Stomach (tissue), 9 donors: ENCODE data around the gene VTI1A. TPM values are rescaled to one million over a fixed set of nuclear protein-coding genes. Genes with fewer than 3 reads are reported as not detected.

Experiments used
- DNase-seq, 2 donors: peaks; one replicate each; pipeline versions ENCODE4 v3.0.0 to v3.0.0-alpha.2; 2013 to 2019
- H3K27ac ChIP-seq, 5 donors: fragments of 200-600 bp in 4 of 5; sonication (generic) in 4 of 5; one replicate each; pipeline ENCODE4 v1.5.1; 2013 to 2019; ENCODE audit warnings: mild to moderate bottlenecking in 1 of 5, moderate library complexity in 1 of 5
- H3K27me3 ChIP-seq, 3 donors: fragments of 200-600 bp; sonication (generic); one replicate each; pipeline ENCODE4 v1.5.1; 2017 to 2019; ENCODE audit warnings: mixed run types in 1 of 3
- H3K36me3 ChIP-seq, 4 donors: fragments of 200-600 bp; sonication (generic); 1 replicate in 3 of 4; 2 replicates in 1 of 4; pipeline ENCODE4 v1.5.1; 2016 to 2019
- H3K4me1 ChIP-seq, 4 donors: fragments of 200-600 bp; sonication (generic); one replicate each; pipeline ENCODE4 v1.5.1; 2016 to 2019
- H3K4me3 ChIP-seq, 4 donors: fragments of 200-600 bp; sonication (generic) in 3 of 4; one replicate each; pipeline ENCODE4 v1.5.1; 2016 to 2019; ENCODE audit warnings: mild to moderate bottlenecking in 1 of 4
- H3K9me3 ChIP-seq, 4 donors: fragments of 200-600 bp; sonication (generic); one replicate each; pipeline ENCODE4 v1.5.1; 2016 to 2019
- EP300 ChIP-seq: sonication (generic); formaldehyde crosslinking; IDR thresholded peaks from one replicate; pipeline ENCODE4 v1.6.1; 2017; ENCODE audit warnings: antibody characterized with exemption
- POLR2A ChIP-seq, 4 donors: fragments of 450-650 bp; IDR thresholded peaks; one replicate each; pipeline ENCODE4 v1.6.1; 2016; ENCODE audit warnings: antibody characterized with exemption in 4 of 4, control low read depth in 2 of 4, mild to moderate bottlenecking in 1 of 4, moderate library complexity in 1 of 4
- POLR2AphosphoS5 ChIP-seq, 3 donors: sonication (generic); formaldehyde crosslinking; IDR thresholded peaks; one replicate each; pipeline ENCODE4 v1.6.1; 2016; ENCODE audit warnings: antibody characterized with exemption in 3 of 3
- WGBS, 5 donors: extraction: QIAGEN DNeasy Blood & Tissue Kit in 3 of 5; methylation state at CpG; one replicate each; pipeline versions ENCODE4 v1.1.5 to v1.1.7; 2013 to 2018; 5-methylcytosine and 5-hydroxymethylcytosine counted together
- intact Hi-C: fragments of 100-400 bp; cut with DNase I; formaldehyde crosslinking; loops from one replicate; pipeline ENCODE4 v1.15.1; 2023; ENCODE audit warnings: low total_unique reads
- polyA plus RNA-seq, 3 donors: library from polyadenylated mRNA; stranded (reverse); fragments of 200-250 nt; gene quantifications; one replicate each; pipeline ENCODE4 v1.2.3, GENCODE V29; 2013
- total RNA-seq, 5 donors: library from RNA; depleted of rRNA; stranded (reverse); fragments of >200 nt; gene quantifications; one replicate each; pipeline versions ENCODE4 v1.1.0 to v1.2.3, GENCODE V29; 2014 to 2016
- TF ChIP-seq, protein P1 (sequence below), 7 experiments: fragments of 450-650 bp in 4 of 7; fragments of 200-600 bp in 3 of 7; sonication (generic) in 3 of 7; IDR thresholded peaks; one replicate each; pipeline ENCODE4 v1.5.1; 2016 to 2019; ENCODE audit warnings: antibody characterized with exemption in 7 of 7, control low read depth in 2 of 7, mild to moderate bottlenecking in 1 of 7
- donor health status: healthy with polysubstance abuse.
- donor health status: Bipolar disorder and iron deficiency.
- donor health status: healthy.

VTI1A gene
- total and polyA plus RNA-seq, 8 donors: 6.5 to 222 (median 57.4) TPM

DNA sequence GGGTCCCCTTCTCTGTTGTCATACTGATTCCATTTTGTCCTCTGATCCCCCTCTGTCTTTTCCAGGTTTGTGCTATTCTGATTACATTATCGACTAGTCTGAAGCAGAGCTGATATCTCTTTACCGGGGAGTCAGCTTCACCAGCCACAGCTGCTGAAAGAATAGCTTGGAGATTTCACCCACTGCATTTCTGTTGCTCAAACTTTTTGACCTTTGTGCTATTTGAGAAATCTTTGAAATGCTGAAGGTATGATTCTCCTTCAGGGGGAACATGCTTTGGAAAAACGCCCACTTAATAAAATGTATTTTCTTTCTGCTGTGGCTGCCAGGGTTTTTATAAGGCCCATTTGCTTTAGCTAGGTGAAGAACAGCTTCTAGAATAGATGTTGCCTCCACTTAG is 305.3 kb downstream of the VTI1A start:
- H3K4me3 ChIP-seq: no peak overlapping the region
- no peak overlapping the region for H3K27ac ChIP-seq
- H3K9me3 ChIP-seq: no peaks in the 10 kb centered on the region
- intact Hi-C loops: no loop called here
- 69 to 80% (median 79%) methylated on average over 3 of the region's 3 CpGs for WGBS, 5 donors
- no peak for DNase-seq
- peaks cover 0 to 5% (median 0%) of the 10 kb centered on the region in 4 donors for H3K4me1 ChIP-seq
- H3K36me3 ChIP-seq: no peaks in the 10 kb centered on the region
- TF ChIP-seq, protein P1, sequence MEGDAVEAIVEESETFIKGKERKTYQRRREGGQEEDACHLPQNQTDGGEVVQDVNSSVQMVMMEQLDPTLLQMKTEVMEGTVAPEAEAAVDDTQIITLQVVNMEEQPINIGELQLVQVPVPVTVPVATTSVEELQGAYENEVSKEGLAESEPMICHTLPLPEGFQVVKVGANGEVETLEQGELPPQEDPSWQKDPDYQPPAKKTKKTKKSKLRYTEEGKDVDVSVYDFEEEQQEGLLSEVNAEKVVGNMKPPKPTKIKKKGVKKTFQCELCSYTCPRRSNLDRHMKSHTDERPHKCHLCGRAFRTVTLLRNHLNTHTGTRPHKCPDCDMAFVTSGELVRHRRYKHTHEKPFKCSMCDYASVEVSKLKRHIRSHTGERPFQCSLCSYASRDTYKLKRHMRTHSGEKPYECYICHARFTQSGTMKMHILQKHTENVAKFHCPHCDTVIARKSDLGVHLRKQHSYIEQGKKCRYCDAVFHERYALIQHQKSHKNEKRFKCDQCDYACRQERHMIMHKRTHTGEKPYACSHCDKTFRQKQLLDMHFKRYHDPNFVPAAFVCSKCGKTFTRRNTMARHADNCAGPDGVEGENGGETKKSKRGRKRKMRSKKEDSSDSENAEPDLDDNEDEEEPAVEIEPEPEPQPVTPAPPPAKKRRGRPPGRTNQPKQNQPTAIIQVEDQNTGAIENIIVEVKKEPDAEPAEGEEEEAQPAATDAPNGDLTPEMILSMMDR (IDR thresholded peaks at IDR 0.05): no peak
- no peaks in the 10 kb centered on the region for H3K27me3 ChIP-seq

DNA sequence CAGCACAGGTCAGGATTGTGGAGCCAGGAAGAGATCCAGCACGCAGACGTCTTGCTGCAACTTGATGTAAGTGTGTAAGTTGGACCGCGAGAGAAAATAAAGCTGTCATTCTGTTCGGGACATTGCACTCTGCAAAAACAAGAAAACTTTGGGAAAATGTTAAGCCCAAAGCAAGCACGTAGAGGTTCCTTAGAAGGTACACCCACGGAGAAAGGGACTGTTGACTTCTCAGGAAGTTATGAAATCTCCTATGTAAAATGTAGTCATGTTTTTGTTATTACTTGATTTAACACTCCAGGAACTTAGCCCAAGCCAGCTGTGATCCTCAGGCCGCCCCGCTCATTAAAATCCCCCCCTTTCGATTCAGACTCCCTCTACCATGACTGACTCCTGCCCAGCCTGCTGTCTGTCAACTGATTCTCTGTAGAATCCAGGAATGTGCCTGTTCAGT is 307.0 kb downstream of the VTI1A start:
- H3K4me1 ChIP-seq: peaks cover 0 to 5% (median 0%) of the 10 kb centered on the region in 4 donors
- no peak overlapping the region for H3K4me3 ChIP-seq
- intact Hi-C loops: no loop called here
- no peaks in the 10 kb centered on the region for H3K9me3 ChIP-seq
- DNase-seq: no peak
- TF ChIP-seq, protein P1 (IDR thresholded peaks at IDR 0.05): no peak
- TF ChIP-seq POLR2AphosphoS5 (IDR thresholded peaks at IDR 0.05) (no peak), POLR2A (IDR thresholded peaks at IDR 0.05) (no peak), EP300 (no peak)
- WGBS, 5 donors: 70 to 79% (median 78%) methylated on average over 10 of the region's 10 CpGs
- no peak overlapping the region for H3K27ac ChIP-seq
- H3K27me3 ChIP-seq: no peaks in the 10 kb centered on the region
- no peaks in the 10 kb centered on the region for H3K36me3 ChIP-seq

DNA sequence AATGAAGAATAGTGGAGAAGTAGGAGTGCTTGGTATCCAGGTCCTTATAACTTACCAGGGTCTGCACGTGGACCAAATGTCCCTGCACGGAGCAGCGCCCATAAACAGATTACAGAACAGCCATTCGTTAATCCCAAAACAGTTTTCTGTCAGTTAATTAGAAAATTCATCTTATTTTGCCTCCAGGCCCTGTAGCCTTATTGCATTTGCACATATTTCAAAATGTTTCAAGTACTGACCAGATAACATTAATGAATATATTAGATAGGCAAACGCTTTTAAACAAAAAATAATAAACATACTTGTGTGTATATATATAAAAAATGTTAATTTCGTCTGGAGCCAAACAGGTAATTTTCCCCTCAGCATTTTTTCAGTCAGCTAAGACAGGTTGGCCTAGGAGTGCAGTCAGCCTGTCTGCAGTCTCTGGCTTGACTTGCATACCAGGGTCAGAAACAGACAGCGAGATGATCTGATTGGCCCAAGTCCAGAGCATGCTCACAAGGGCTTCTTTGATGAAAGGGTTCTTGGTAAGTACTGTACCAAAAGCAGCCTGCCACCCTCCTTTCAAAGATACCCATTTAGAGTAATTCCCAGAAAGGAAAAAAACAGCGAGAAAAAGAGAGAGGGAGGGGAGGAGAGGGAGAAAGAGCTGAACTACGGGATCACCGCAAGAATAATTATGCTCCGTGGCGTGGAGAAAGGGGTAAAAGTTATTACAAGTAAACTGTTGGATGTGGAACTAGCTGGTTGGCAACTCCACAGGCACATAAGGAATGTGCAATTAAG is 308.6 kb downstream of the VTI1A start:
- WGBS, 5 donors: 63 to 74% (median 67%) methylated on average over 12 of the region's 12 CpGs
- peaks cover 0 to 5% (median 0%) of the 10 kb centered on the region in 4 donors for H3K4me1 ChIP-seq
- no peaks in the 10 kb centered on the region for H3K9me3 ChIP-seq
- peak in 1 of 2 donors; percentile 60 for DNase-seq
- intact Hi-C loops: no loop called here
- TF ChIP-seq, protein P1 (IDR thresholded peaks at IDR 0.05): no peak
- no peak overlapping the region for H3K27ac ChIP-seq
- H3K27me3 ChIP-seq: no peaks in the 10 kb centered on the region
- H3K4me3 ChIP-seq: peak overlapping the region in 1 of 4 donors; percentile 4
- no peaks in the 10 kb centered on the region for H3K36me3 ChIP-seq

DNA sequence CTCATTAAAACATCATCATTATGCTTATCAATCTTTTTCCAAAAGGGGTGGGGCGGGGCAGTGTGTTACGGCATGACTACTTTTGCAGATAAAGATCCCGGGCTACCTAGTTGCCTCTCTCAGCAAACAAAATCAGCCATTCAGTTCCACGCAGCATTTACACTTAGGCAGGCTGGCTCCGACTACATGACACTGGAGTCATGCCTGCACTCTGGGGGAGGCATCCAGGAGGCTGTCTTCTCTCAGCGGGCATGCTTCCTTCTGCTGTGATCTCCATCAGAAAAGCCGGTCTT is 309.2 kb downstream of the VTI1A start:
- H3K4me1 ChIP-seq: peaks cover 0 to 5% (median 0%) of the 10 kb centered on the region in 4 donors
- H3K27ac ChIP-seq: no peak overlapping the region
- no peaks in the 10 kb centered on the region for H3K27me3 ChIP-seq
- H3K9me3 ChIP-seq: no peaks in the 10 kb centered on the region
- peak overlapping the region in 1 of 4 donors; percentile 4 for H3K4me3 ChIP-seq
- WGBS, 5 donors: 41 to 60% (median 50%) methylated on average over 7 of the region's 7 CpGs
- intact Hi-C loops: no loop called here
- no peaks in the 10 kb centered on the region for H3K36me3 ChIP-seq
- no peak for TF ChIP-seq POLR2A (IDR thresholded peaks at IDR 0.05)
- TF ChIP-seq, protein P1 (IDR thresholded peaks at IDR 0.05): no peak
- TF ChIP-seq EP300: no peak
- no peak for TF ChIP-seq POLR2AphosphoS5 (IDR thresholded peaks at IDR 0.05)
- peak in 1 of 2 donors; percentile 54 for DNase-seq
